DOHH2 (cell line): ENCODE measurements around the gene PKP4.

Experiments
- EZH2phosphoT487 ChIP-seq: fragments of 200-600 bp; sonication (generic); IDR thresholded peaks from 2 replicates; pipeline ENCODE4 v1.6.1; 2017; ENCODE audit warnings: borderline replicate concordance, mild to moderate bottlenecking, antibody characterized with exemption, low read length, moderate library complexity, mixed read lengths
- TF ChIP-seq, protein P1 (sequence below): fragments of 200-600 bp; sonication (generic); IDR thresholded peaks from one replicate; pipeline ENCODE4 v1.5.1; 2014; ENCODE audit warnings: antibody characterized with exemption, mild to moderate bottlenecking, low read depth, low read length; ENCODE audit not compliant: poor library complexity, severe bottlenecking

DNA sequence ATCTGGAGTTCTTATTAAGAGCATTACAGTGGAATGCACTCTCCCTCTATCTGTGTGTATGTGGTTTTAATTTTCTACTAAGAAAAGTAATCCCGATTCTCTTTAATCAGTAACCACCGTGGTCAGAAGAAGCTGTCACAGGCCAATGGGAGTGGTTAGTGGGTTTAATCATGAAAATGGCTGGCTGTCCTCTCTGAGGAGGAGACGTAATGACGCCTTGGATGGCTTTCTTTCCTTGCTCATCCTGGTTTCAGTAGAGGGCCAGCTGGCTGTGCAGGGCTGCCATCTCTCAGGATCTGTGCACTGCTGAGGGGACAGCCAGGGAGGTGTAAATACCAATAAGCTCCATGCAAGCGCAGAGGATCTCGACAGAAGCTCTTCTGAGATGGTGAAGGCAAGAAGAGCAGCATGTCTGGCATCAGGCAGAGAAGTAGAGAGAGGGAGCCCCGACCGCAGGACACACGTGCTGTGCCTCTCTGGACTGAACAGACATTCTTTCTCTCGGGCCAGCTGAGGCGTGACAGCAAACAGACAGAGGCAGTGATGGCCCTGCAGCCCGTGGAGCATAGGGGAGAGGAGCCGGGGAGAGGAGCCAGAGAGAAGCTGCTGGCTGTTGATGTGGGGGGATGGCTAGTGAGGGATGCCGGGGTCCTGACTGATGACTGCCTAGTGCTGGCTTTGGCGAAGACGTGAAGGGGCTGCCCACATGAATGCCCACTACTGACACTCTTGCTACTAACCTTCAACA, 273.3 kb downstream of the PKP4 start:
- TF ChIP-seq, protein P1, sequence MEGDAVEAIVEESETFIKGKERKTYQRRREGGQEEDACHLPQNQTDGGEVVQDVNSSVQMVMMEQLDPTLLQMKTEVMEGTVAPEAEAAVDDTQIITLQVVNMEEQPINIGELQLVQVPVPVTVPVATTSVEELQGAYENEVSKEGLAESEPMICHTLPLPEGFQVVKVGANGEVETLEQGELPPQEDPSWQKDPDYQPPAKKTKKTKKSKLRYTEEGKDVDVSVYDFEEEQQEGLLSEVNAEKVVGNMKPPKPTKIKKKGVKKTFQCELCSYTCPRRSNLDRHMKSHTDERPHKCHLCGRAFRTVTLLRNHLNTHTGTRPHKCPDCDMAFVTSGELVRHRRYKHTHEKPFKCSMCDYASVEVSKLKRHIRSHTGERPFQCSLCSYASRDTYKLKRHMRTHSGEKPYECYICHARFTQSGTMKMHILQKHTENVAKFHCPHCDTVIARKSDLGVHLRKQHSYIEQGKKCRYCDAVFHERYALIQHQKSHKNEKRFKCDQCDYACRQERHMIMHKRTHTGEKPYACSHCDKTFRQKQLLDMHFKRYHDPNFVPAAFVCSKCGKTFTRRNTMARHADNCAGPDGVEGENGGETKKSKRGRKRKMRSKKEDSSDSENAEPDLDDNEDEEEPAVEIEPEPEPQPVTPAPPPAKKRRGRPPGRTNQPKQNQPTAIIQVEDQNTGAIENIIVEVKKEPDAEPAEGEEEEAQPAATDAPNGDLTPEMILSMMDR = no peak
- no peak for TF ChIP-seq EZH2phosphoT487
